Activated CD4-positive, alpha-beta T cell treated with anti-CD3 and anti-CD28 coated beads, Interleukin-2, amount 10 ng/mL, durations not matched to agents 24 days and 14 days (primary cell): ENCODE data around the gene PEX5L. TPM values are rescaled to one million over a fixed set of nuclear protein-coding genes. Genes with fewer than 3 reads are reported as not detected.
A peak's percentile ranks its signal among the peaks of the same experiment; 100 is the strongest.

Source experiments
- DNase-seq: peaks from one replicate; pipeline ENCODE4 v3.0.0; 2022
- H3K27ac Mint-ChIP-seq: one replicate; pipeline ENCODE4 v1.8.0; 2022; ENCODE audit warnings: mild to moderate bottlenecking, mixed read lengths
- H3K27me3 Mint-ChIP-seq: one replicate; pipeline ENCODE4 v1.8.0; 2022; ENCODE audit warnings: mixed read lengths
- H3K36me3 Mint-ChIP-seq: one replicate; pipeline ENCODE4 v1.8.0; 2022; ENCODE audit warnings: low read depth, mild to moderate bottlenecking, mixed read lengths
- H3K4me1 Mint-ChIP-seq: one replicate; pipeline ENCODE4 v1.8.0; 2021; ENCODE audit warnings: mixed read lengths
- H3K4me3 Mint-ChIP-seq: one replicate; pipeline ENCODE4 v1.8.0; 2022; ENCODE audit warnings: mild to moderate bottlenecking, moderate library complexity, mixed read lengths
- H3K9me3 Mint-ChIP-seq: one replicate; pipeline ENCODE4 v1.8.0; 2021; ENCODE audit warnings: mixed read lengths
- intact Hi-C: fragments of 100-400 bp; cut with micrococcal nuclease; formaldehyde crosslinking; loops from one replicate; pipeline ENCODE4 v1.15.1; 2023
- total RNA-seq: library from RNA; stranded (reverse); gene quantifications from 2 replicates; pipeline ENCODE4 v1.2.3, GENCODE V29; 2022

The PEX5L gene
- total RNA-seq, 1 donor from 2014 or later, result 0.12 TPM

- DNase-seq, result no peak
- intact Hi-C loops, result no loop called here
- no peak overlapping the region for H3K27ac Mint-ChIP-seq
- H3K4me1 Mint-ChIP-seq, result no peaks in the 10 kb centered on the region
- H3K36me3 Mint-ChIP-seq, result no peaks in the 10 kb centered on the region
- peaks cover 7% of the 10 kb centered on the region for H3K27me3 Mint-ChIP-seq
- H3K4me3 Mint-ChIP-seq, result no peak overlapping the region
- H3K9me3 Mint-ChIP-seq, result no peaks in the 10 kb centered on the region
Measured at GRCh38 chr3:179935710-179936109, 101.0 kb downstream of the PEX5L start.

GRCh38 chr3:179933914-179934313, 102.8 kb downstream of the PEX5L start:
- no peaks in the 10 kb centered on the region for H3K9me3 Mint-ChIP-seq
- no peaks in the 10 kb centered on the region for H3K4me1 Mint-ChIP-seq
- peaks cover 6% of the 10 kb centered on the region for H3K27me3 Mint-ChIP-seq
- intact Hi-C loops, result no loop called here
- DNase-seq, result no peak
- H3K27ac Mint-ChIP-seq, result no peak overlapping the region
- H3K4me3 Mint-ChIP-seq, result no peak overlapping the region
- no peaks in the 10 kb centered on the region for H3K36me3 Mint-ChIP-seq

GRCh38 chr3:179933080-179933479, 103.7 kb downstream of the PEX5L start:
- Mint-ChIP-seq H3K27me3 (peaks cover 8% of the 10 kb centered on the region), H3K4me1 (no peaks in the 10 kb centered on the region), H3K9me3 (no peaks in the 10 kb centered on the region), H3K27ac (no peak overlapping the region), H3K4me3 (no peak overlapping the region), H3K36me3 (no peaks in the 10 kb centered on the region)
- DNase-seq, result no peak
- intact Hi-C loops, result no loop called here

- Mint-ChIP-seq H3K27me3 (peaks cover 6% of the 10 kb centered on the region), H3K27ac (no peak overlapping the region), H3K4me1 (no peaks in the 10 kb centered on the region), H3K36me3 (no peaks in the 10 kb centered on the region), H3K4me3 (no peak overlapping the region), H3K9me3 (no peaks in the 10 kb centered on the region)
- no peak for DNase-seq
- intact Hi-C loops, result no loop called here
Measured at GRCh38 chr3:179932674-179933073, 104.1 kb downstream of the PEX5L start.

GRCh38 chr3:179929091-179929529, 107.6 kb downstream of the PEX5L start:
- intact Hi-C loops, result loop anchor here (2.0 to 5.0 kb wide), 2 partner anchors 88 to 666 kb away; no protein-coding TSS in a partner anchor
- DNase-seq, result peak; percentile 82
- no peaks in the 10 kb centered on the region for H3K36me3 Mint-ChIP-seq
- H3K9me3 Mint-ChIP-seq, result no peaks in the 10 kb centered on the region
- no peak overlapping the region for H3K4me3 Mint-ChIP-seq
- H3K27ac Mint-ChIP-seq, result no peak overlapping the region
- no peaks in the 10 kb centered on the region for H3K4me1 Mint-ChIP-seq
- H3K27me3 Mint-ChIP-seq, result peaks cover 11% of the 10 kb centered on the region

GRCh38 chr3:179927191-179927590, 109.5 kb downstream of the PEX5L start:
- no peaks in the 10 kb centered on the region for H3K9me3 Mint-ChIP-seq

GRCh38 chr3:179921951-179922350, 114.8 kb downstream of the PEX5L start:
- no peak overlapping the region for H3K27ac Mint-ChIP-seq
- H3K4me3 Mint-ChIP-seq, result no peak overlapping the region

More at GRCh38 chr3:179927191-179927590, 109.5 kb downstream of the PEX5L start:
- H3K27me3 Mint-ChIP-seq, result peaks cover 8% of the 10 kb centered on the region
- intact Hi-C loops, result loop anchor here (5.0 kb wide), 1 partner anchor 90 kb away; no protein-coding TSS in a partner anchor
- no peak overlapping the region for H3K27ac Mint-ChIP-seq
- H3K4me3 Mint-ChIP-seq, result no peak overlapping the region
- no peak for DNase-seq
- no peaks in the 10 kb centered on the region for H3K4me1 Mint-ChIP-seq
- H3K36me3 Mint-ChIP-seq, result no peaks in the 10 kb centered on the region

GRCh38 chr3:179921500-179921899, 115.2 kb downstream of the PEX5L start:
- intact Hi-C loops, result no loop called here

More at GRCh38 chr3:179921951-179922350, 114.8 kb downstream of the PEX5L start:
- no peaks in the 10 kb centered on the region for H3K36me3 Mint-ChIP-seq
- peaks cover 8% of the 10 kb centered on the region for H3K27me3 Mint-ChIP-seq
- no peaks in the 10 kb centered on the region for H3K4me1 Mint-ChIP-seq
- DNase-seq, result no peak
- no peaks in the 10 kb centered on the region for H3K9me3 Mint-ChIP-seq
- intact Hi-C loops, result no loop called here

GRCh38 chr3:179907784-179908482, 128.8 kb downstream of the PEX5L start:
- Mint-ChIP-seq H3K36me3 (no peaks in the 10 kb centered on the region), H3K4me3 (no peak overlapping the region), H3K27me3 (peaks cover 5% of the 10 kb centered on the region), H3K9me3 (no peaks in the 10 kb centered on the region), H3K27ac (no peak overlapping the region), H3K4me1 (no peaks in the 10 kb centered on the region)
- DNase-seq, result no peak
- intact Hi-C loops, result no loop called here

More at GRCh38 chr3:179921500-179921899, 115.2 kb downstream of the PEX5L start:
- Mint-ChIP-seq H3K9me3 (no peaks in the 10 kb centered on the region), H3K27me3 (peaks cover 8% of the 10 kb centered on the region), H3K4me3 (no peak overlapping the region), H3K36me3 (no peaks in the 10 kb centered on the region), H3K4me1 (no peaks in the 10 kb centered on the region), H3K27ac (no peak overlapping the region)
- DNase-seq, result no peak

GRCh38 chr3:179902061-179902460, 134.7 kb downstream of the PEX5L start:
- no peak for DNase-seq
- no peak overlapping the region for H3K4me3 Mint-ChIP-seq
- H3K27ac Mint-ChIP-seq, result no peak overlapping the region
- H3K36me3 Mint-ChIP-seq, result no peaks in the 10 kb centered on the region
- no peaks in the 10 kb centered on the region for H3K9me3 Mint-ChIP-seq
- no peaks in the 10 kb centered on the region for H3K4me1 Mint-ChIP-seq
- intact Hi-C loops, result no loop called here
- H3K27me3 Mint-ChIP-seq, result peaks cover 4% of the 10 kb centered on the region

- Mint-ChIP-seq H3K27me3 (peaks cover 9% of the 10 kb centered on the region), H3K4me1 (no peaks in the 10 kb centered on the region), H3K9me3 (no peaks in the 10 kb centered on the region), H3K27ac (no peak overlapping the region), H3K36me3 (no peaks in the 10 kb centered on the region), H3K4me3 (no peak overlapping the region)
- DNase-seq, result peak; percentile 74
- intact Hi-C loops, result no loop called here
Measured at GRCh38 chr3:179898024-179898423, 138.7 kb downstream of the PEX5L start.

GRCh38 chr3:179897231-179897630, 139.5 kb downstream of the PEX5L start:
- no peak overlapping the region for H3K4me3 Mint-ChIP-seq
- peaks cover 9% of the 10 kb centered on the region for H3K27me3 Mint-ChIP-seq
- H3K27ac Mint-ChIP-seq, result no peak overlapping the region
- no peak for DNase-seq
- intact Hi-C loops, result no loop called here
- no peaks in the 10 kb centered on the region for H3K9me3 Mint-ChIP-seq
- H3K36me3 Mint-ChIP-seq, result no peaks in the 10 kb centered on the region
- H3K4me1 Mint-ChIP-seq, result no peaks in the 10 kb centered on the region

GRCh38 chr3:179896507-179896906, 140.2 kb downstream of the PEX5L start:
- DNase-seq, result no peak
- intact Hi-C loops, result no loop called here
- H3K4me3 Mint-ChIP-seq, result no peak overlapping the region
- no peaks in the 10 kb centered on the region for H3K4me1 Mint-ChIP-seq
- no peaks in the 10 kb centered on the region for H3K36me3 Mint-ChIP-seq
- H3K27ac Mint-ChIP-seq, result no peak overlapping the region
- no peaks in the 10 kb centered on the region for H3K9me3 Mint-ChIP-seq
- H3K27me3 Mint-ChIP-seq, result peaks cover 5% of the 10 kb centered on the region

GRCh38 chr3:179895330-179895729, 141.4 kb downstream of the PEX5L start:
- intact Hi-C loops, result no loop called here
- no peaks in the 10 kb centered on the region for H3K9me3 Mint-ChIP-seq
- DNase-seq, result no peak
- H3K4me1 Mint-ChIP-seq, result no peaks in the 10 kb centered on the region
- H3K36me3 Mint-ChIP-seq, result no peaks in the 10 kb centered on the region
- H3K27ac Mint-ChIP-seq, result no peak overlapping the region
- peaks cover 8% of the 10 kb centered on the region for H3K27me3 Mint-ChIP-seq
- H3K4me3 Mint-ChIP-seq, result no peak overlapping the region
